Lung microvascular endothelial cell (primary cell): ENCODE results near the gene CD164. TPM values are rescaled to one million over a fixed set of nuclear protein-coding genes. Genes with fewer than 3 reads are reported as not detected.

ENCODE experiments used
- DNase-seq, 2 donors: peaks; one replicate each; pipeline versions ENCODE4 v3.0.0 to v3.0.0-alpha.2; 2010; ENCODE audit warnings: low read depth in 2 of 2
- total RNA-seq: library from RNA; depleted of rRNA; stranded (reverse); fragments of >200 nt; gene quantifications from 2 replicates; pipeline ENCODE4 v1.2.1, GENCODE V29; 2014

Gene CD164
- 107 and 122 TPM in 2 replicates for total RNA-seq

- DNase-seq = peak; percentile 95 to 96
Measured at GRCh38 chr6:109381747-109382575, at the start of gene CD164. Gene CD164, minus strand, starts transcription at chr6:109382467. Its CDS starts 89 bp downstream, at chr6:109382378.

GRCh38 chr6:109429496-109429895 is 47.2 kb upstream of the CD164 start:
- no peak for DNase-seq

GRCh38 chr6:109428889-109429477 is 46.7 kb upstream of the CD164 start:
- DNase-seq = peak; percentile 20 to 86

GRCh38 chr6:109424946-109425345 is 42.7 kb upstream of the CD164 start:
- DNase-seq = no peak

GRCh38 chr6:109421184-109421583 is 38.9 kb upstream of the CD164 start:
- DNase-seq = no peak

- DNase-seq = no peak
Measured at GRCh38 chr6:109420751-109421150, 38.5 kb upstream of the CD164 start.

- DNase-seq = no peak
Measured at GRCh38 chr6:109417646-109418045, 35.4 kb upstream of the CD164 start.

GRCh38 chr6:109411034-109411433 is 28.8 kb upstream of the CD164 start:
- no peak for DNase-seq

GRCh38 chr6:109406196-109406595 is 23.9 kb upstream of the CD164 start:
- DNase-seq = no peak

- DNase-seq = peak; percentile 9 to 29
Measured at GRCh38 chr6:109397020-109397419, 14.8 kb upstream of the CD164 start.

GRCh38 chr6:109396046-109396718 is 13.9 kb upstream of the CD164 start:
- DNase-seq = no peak

- peak in 1 of 2 donors; percentile 34 for DNase-seq
Measured at GRCh38 chr6:109393886-109394281, 11.6 kb upstream of the CD164 start.

- DNase-seq = peak; percentile 32 to 42
Measured at GRCh38 chr6:109393157-109393885, 11.1 kb upstream of the CD164 start.

GRCh38 chr6:109389650-109390274 is 7.5 kb upstream of the CD164 start:
- no peak for DNase-seq

GRCh38 chr6:109388265-109388664 is 6.0 kb upstream of the CD164 start:
- no peak for DNase-seq

GRCh38 chr6:109383438-109383940 is 1.2 kb upstream of the CD164 start:
- DNase-seq = no peak

- DNase-seq = peak; percentile 95
Measured at GRCh38 chr6:109382576-109383437, 540 bp upstream of the CD164 start.

GRCh38 chr6:109381061-109381746 is 1.1 kb downstream of the CD164 start:
- peak; percentile 11 to 17 for DNase-seq

- DNase-seq = peak in 1 of 2 donors; percentile 12
Measured at GRCh38 chr6:109379711-109380110, 2.6 kb downstream of the CD164 start.
